ENCODE data around the gene SLC29A1. TPM values are rescaled to one million over a fixed set of nuclear protein-coding genes. Genes with fewer than 3 reads are reported as not detected.

Gene SLC29A1
- total RNA-seq, 1 donor = 9.5 TPM

DNA sequence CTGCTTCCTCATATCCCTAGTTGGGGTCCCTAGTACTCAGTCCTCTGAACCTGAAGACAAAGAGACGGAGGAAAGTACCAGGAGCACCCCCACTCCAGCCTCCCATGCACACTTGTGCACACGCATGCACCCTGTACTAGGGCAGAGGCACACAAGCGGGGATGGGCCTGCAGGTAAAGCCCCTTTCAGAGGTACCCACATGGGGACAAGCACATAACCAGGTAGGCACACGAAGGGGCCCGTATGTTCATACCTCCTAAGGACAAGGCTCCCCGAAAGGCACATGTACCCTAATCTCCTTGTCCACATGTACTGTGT, 48.0 kb downstream of the SLC29A1 start:
- no peak overlapping the region for H3K4me3 ChIP-seq (ENCODE audit: low read depth, low read length)
- no peak for DNase-seq (ENCODE audit: low read depth)
- TF ChIP-seq, protein P1, sequence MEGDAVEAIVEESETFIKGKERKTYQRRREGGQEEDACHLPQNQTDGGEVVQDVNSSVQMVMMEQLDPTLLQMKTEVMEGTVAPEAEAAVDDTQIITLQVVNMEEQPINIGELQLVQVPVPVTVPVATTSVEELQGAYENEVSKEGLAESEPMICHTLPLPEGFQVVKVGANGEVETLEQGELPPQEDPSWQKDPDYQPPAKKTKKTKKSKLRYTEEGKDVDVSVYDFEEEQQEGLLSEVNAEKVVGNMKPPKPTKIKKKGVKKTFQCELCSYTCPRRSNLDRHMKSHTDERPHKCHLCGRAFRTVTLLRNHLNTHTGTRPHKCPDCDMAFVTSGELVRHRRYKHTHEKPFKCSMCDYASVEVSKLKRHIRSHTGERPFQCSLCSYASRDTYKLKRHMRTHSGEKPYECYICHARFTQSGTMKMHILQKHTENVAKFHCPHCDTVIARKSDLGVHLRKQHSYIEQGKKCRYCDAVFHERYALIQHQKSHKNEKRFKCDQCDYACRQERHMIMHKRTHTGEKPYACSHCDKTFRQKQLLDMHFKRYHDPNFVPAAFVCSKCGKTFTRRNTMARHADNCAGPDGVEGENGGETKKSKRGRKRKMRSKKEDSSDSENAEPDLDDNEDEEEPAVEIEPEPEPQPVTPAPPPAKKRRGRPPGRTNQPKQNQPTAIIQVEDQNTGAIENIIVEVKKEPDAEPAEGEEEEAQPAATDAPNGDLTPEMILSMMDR (IDR thresholded peaks at IDR 0.05; ENCODE audit: insufficient read depth, low read depth, low read length) = no peak

DNA sequence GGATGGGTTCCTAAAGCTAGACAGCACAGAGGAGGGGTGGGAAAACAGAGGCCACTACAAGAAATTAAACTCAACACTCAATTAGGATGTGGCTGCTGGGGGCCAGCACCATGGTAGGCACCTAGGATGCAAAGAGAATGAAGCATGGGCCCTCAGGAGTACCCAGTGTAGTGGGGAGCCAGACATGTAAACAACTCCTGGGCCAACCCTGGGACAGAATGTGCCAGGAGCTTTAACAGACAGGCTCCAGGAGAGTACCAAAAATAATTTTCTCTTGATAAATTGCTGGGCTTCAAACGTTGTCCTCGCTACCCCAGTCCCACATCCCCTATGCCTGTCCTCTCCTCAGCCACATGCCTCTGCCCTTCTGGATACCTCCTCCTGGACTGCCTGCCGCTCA, 48.5 kb downstream of the SLC29A1 start:
- DNase-seq (ENCODE audit: low read depth) = no peak

DNA sequence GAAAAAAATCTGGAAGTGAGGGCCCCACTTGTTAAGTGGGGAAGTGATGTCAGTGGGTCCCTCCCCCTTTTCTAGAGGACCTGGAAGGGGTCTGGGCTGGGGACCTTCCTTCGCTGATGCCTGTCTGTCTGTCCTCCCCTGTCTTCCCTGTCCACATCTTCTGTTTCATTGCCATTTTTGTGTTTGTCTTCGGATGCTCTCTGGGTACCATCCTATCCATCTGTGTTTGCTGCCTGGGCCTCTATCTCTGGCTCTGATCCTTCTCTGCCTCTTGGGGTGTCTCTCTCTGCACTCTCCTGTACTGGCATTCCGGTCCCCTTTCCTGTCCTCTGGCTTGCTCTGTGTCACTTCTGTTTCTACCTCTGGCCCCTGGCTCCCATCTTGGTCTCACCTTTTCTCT, 49.1 kb downstream of the SLC29A1 start:
- DNase-seq (ENCODE audit: low read depth) = no peak
- TF ChIP-seq, protein P1 (IDR thresholded peaks at IDR 0.05; ENCODE audit: insufficient read depth, low read depth, low read length) = no peak
- no peak overlapping the region for H3K4me3 ChIP-seq (ENCODE audit: low read depth, low read length)

More for the DNA sequence above, 48.5 kb downstream of the SLC29A1 start:
- TF ChIP-seq, protein P1 (IDR thresholded peaks at IDR 0.05; ENCODE audit: insufficient read depth, low read depth, low read length) = no peak
- H3K4me3 ChIP-seq (ENCODE audit: low read depth, low read length) = no peak overlapping the region

DNA sequence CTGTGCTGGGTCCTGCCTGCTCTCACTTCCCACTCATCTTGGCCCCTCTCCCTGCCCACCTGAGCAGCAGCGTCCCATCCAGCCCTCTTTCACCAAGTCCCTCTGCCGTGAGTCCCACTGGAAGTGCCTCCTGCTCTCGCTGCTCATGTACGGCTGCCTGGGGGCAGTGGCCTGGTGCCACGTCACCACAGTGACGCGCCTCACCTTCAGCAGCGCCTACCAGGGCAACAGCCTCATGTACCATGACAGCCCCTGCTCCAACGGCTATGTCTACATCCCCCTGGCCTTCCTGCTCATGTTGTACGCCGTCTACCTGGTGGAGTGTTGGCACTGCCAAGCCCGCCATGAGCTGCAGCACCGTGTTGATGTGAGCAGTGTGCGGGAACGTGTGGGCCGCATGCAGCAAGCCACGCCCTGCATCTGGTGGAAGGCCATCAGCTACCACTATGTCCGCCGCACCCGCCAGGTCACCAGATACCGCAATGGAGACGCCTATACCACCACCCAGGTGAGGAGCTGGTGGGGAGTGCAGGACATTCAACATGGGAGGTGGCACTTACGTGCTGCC, 49.7 kb downstream of the SLC29A1 start:
- H3K4me3 ChIP-seq (ENCODE audit: low read depth, low read length) = no peak overlapping the region
- TF ChIP-seq, protein P1 (IDR thresholded peaks at IDR 0.05; ENCODE audit: insufficient read depth, low read depth, low read length) = no peak
- no peak for DNase-seq (ENCODE audit: low read depth)

DNA sequence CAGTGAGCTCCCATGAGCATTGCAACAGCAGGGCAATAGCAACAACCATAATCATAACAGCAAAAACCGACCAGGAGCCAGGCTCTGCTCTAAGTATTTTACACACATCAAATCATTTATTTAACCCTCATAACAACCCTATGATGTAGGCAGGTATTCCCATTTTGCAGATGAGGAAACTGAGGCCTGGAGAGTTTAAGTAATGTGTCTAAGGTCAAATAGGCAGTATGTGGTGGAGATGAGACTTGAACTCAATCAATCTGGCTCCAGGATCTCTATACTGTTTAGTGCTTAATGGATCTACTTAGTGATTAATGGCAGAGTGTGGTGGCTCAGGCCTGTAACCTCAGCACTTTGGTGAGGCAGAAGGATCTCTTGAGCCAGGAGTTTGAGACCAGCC, 50.2 kb downstream of the SLC29A1 start:
- H3K4me3 ChIP-seq (ENCODE audit: low read depth, low read length) = no peak overlapping the region
- TF ChIP-seq, protein P1 (IDR thresholded peaks at IDR 0.05; ENCODE audit: insufficient read depth, low read depth, low read length) = no peak
- DNase-seq (ENCODE audit: low read depth) = no peak

DNA sequence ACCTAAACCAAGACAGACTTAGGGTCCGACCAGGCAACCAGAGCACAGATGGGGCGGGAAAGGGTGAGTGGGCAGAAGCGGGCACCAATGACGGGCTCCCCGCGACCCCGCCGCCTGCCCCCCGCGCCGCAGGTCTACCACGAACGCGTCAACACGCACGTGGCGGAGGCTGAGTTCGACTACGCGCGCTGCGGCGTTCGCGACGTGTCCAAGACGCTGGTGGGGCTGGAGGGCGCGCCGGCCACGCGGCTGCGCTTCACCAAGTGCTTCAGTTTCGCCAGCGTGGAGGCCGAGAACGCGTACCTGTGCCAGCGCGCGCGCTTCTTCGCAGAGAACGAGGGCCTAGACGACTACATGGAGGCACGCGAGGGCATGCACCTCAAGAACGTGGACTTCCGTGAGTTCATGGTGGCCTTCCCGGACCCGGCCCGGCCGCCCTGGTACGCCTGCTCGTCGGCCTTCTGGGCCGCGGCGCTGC, 51.9 kb downstream of the SLC29A1 start:
- no peak for DNase-seq (ENCODE audit: low read depth)
- H3K4me3 ChIP-seq (ENCODE audit: low read depth, low read length) = no peak overlapping the region
- TF ChIP-seq, protein P1 (IDR thresholded peaks at IDR 0.05; ENCODE audit: insufficient read depth, low read depth, low read length) = no peak
